MM.1S (cell line): ENCODE data around the gene UBE2L6.

ENCODE experiments used
- DNase-seq: peaks from one replicate; pipeline ENCODE4 v3.0.0-alpha.2; 2015
- H2AFZ ChIP-seq: fragments of 300-600 bp; sonication (generic); 2 replicates; pipeline ENCODE4 v1.6.0; 2016; ENCODE audit warnings: antibody characterized with exemption, low read length
- H3F3A ChIP-seq: fragments of 300-600 bp; sonication (generic); 2 replicates; pipeline ENCODE4 v1.6.1; 2016; ENCODE audit warnings: mild to moderate bottlenecking, antibody characterized with exemption, low read length, moderate library complexity, mixed read lengths; ENCODE audit not compliant: insufficient read depth
- H3K27ac ChIP-seq: fragments of 300-600 bp; sonication (generic); 2 replicates; pipeline ENCODE4 v1.5.1; 2016; ENCODE audit warnings: mild to moderate bottlenecking, low read length
- H3K27me3 ChIP-seq: fragments of 300-600 bp; sonication (generic); replicated peaks from 2 replicates; pipeline ENCODE4 v1.6.0; 2016; ENCODE audit warnings: low read length; ENCODE audit not compliant: insufficient read depth
- H3K36me3 ChIP-seq: fragments of 300-600 bp; sonication (generic); replicated peaks from 2 replicates; pipeline ENCODE4 v1.6.1; 2016; ENCODE audit warnings: mild to moderate bottlenecking, low read length, mixed read lengths; ENCODE audit not compliant: insufficient read depth
- H3K4me1 ChIP-seq: fragments of 300-600 bp; sonication (generic); 2 replicates; pipeline ENCODE4 v1.6.1; 2016; ENCODE audit warnings: low read length, mixed read lengths
- H3K4me2 ChIP-seq: fragments of 300-600 bp; sonication (generic); 2 replicates; pipeline ENCODE4 v1.6.0; 2016; ENCODE audit warnings: low read depth, low read length
- H3K4me3 ChIP-seq: fragments of 300-600 bp; sonication (generic); 2 replicates; pipeline ENCODE4 v1.5.1; 2016; ENCODE audit warnings: low read length, mixed read lengths
- H3K79me2 ChIP-seq: fragments of 300-600 bp; sonication (generic); 2 replicates; pipeline ENCODE4 v1.6.1; 2016; ENCODE audit warnings: mixed run types, low read length, mixed read lengths
- H3K9ac ChIP-seq: fragments of 300-600 bp; sonication (generic); 2 replicates; pipeline ENCODE4 v1.6.1; 2016; ENCODE audit warnings: low read length, mixed read lengths
- H3K9me2 ChIP-seq: fragments of 300-600 bp; sonication (generic); replicated peaks from 2 replicates; pipeline ENCODE4 v1.6.1; 2016; ENCODE audit warnings: mild to moderate bottlenecking, low read length, mixed read lengths; ENCODE audit not compliant: insufficient read depth
- H3K9me3 ChIP-seq: fragments of 300-600 bp; sonication (generic); replicated peaks from 2 replicates; pipeline ENCODE4 v1.6.1; 2016; ENCODE audit warnings: mild to moderate bottlenecking, low read length, mixed read lengths; ENCODE audit not compliant: insufficient read depth
- H4K20me1 ChIP-seq: fragments of 300-600 bp; sonication (generic); 2 replicates; pipeline ENCODE4 v1.6.1; 2016; ENCODE audit warnings: mild to moderate bottlenecking, low read length, moderate library complexity, mixed read lengths; ENCODE audit not compliant: insufficient read depth
- EZH2 ChIP-seq: fragments of 300-600 bp; sonication (generic); optimal IDR thresholded peaks from 2 replicates; pipeline ENCODE3; 2017; ENCODE audit warnings: low read depth, mild to moderate bottlenecking, antibody characterized with exemption, low read length, mixed read lengths
- EZH2phosphoT487 ChIP-seq: fragments of 300-600 bp; sonication (generic); IDR thresholded peaks from 2 replicates; pipeline ENCODE4 v1.6.1; 2018; ENCODE audit warnings: antibody characterized with exemption, low read length
- TF ChIP-seq, protein P1 (sequence below): fragments of 300-600 bp; sonication (generic); IDR thresholded peaks from 2 replicates; pipeline ENCODE4 v1.5.1; 2016; ENCODE audit warnings: antibody characterized with exemption, low read length, mixed read lengths

Gene UBE2L6

DNA sequence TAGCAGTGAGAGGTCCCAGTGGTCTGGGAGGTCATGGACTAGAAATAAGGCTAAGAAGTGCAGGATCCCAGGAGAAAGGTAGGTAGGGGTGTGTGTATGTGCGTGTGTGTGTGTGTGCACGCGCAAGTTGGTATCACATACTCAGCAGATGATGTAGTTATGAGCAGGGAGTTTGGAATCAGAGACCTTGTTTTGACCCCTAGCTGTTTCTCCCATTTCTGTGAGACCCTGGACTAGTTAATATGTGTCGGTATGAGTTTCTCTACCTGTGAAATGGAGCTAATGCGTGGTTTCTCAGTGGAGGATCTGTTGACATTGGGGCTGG lies 31.3 kb upstream of the UBE2L6 start:
- Histone ChIP-seq H3K9ac (no peak overlapping the region), H3K4me3 (no peak overlapping the region), H4K20me1 (no peaks in the 10 kb centered on the region), H3K79me2 (no peaks in the 10 kb centered on the region), H3K9me2 (no peaks in the 10 kb centered on the region), H3K27ac (no peak overlapping the region), H3K36me3 (no peaks in the 10 kb centered on the region), H3K4me1 (no peaks in the 10 kb centered on the region), H3K9me3 (no peaks in the 10 kb centered on the region), H3K4me2 (no peak overlapping the region), H3K27me3 (no peaks in the 10 kb centered on the region), H2AFZ (no peak overlapping the region), H3F3A (no peaks in the 10 kb centered on the region)
- DNase-seq, result no peak
- TF ChIP-seq, protein P1, sequence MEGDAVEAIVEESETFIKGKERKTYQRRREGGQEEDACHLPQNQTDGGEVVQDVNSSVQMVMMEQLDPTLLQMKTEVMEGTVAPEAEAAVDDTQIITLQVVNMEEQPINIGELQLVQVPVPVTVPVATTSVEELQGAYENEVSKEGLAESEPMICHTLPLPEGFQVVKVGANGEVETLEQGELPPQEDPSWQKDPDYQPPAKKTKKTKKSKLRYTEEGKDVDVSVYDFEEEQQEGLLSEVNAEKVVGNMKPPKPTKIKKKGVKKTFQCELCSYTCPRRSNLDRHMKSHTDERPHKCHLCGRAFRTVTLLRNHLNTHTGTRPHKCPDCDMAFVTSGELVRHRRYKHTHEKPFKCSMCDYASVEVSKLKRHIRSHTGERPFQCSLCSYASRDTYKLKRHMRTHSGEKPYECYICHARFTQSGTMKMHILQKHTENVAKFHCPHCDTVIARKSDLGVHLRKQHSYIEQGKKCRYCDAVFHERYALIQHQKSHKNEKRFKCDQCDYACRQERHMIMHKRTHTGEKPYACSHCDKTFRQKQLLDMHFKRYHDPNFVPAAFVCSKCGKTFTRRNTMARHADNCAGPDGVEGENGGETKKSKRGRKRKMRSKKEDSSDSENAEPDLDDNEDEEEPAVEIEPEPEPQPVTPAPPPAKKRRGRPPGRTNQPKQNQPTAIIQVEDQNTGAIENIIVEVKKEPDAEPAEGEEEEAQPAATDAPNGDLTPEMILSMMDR, result no peak
- TF ChIP-seq EZH2 (no peak), EZH2phosphoT487 (no peak)

DNA sequence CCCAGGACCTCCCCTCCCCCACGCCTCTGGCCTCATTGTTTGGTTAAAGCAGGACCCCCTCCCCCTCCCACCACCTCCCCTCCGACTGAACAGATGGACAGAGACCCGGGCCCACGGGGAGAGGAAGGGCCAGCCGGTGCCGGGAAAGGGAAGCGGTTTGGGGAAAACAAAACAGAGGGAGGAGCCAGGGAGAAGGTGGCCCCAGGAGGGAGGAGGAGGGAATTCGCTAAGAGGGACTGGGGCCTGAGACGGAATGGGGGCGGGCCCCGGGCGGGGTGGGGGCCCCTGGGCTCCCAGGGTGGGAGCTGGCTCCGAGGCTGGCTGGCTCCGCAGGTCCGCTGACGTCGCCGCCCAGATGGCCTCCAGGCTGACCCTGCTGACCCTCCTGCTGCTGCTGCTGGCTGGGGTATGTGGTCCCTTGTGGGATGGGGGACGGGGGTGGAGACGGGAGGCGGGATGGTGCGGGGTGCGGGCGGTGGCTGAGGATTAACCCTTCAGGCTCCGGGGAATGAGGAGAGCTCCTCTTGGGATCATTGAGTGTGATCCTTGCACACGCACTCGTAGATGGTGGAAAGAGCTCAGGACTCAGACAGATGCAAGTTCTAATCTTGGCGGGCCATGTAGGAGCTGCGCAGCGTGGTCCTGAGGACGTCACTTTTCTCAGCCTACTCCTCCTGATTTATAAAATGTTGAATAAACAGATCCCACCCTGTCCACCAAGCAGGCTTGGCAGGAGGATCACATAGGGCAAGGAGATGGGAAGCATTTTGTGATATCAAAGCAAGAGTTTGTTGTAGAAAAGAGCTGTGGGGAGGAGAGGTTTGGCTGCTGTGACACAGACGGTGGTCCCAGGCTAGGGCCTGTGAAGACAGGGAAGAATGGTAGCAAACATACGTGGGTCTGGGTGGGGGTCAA lies 30.7 kb upstream of the UBE2L6 start:
- no peaks in the 10 kb centered on the region for H3K36me3 ChIP-seq
- H3K27ac ChIP-seq, result no peak overlapping the region
- no peak overlapping the region for H2AFZ ChIP-seq
- TF ChIP-seq, protein P1, result no peak
- TF ChIP-seq EZH2 (no peak), EZH2phosphoT487 (no peak)
- no peaks in the 10 kb centered on the region for H3F3A ChIP-seq
- no peaks in the 10 kb centered on the region for H3K27me3 ChIP-seq
- H3K79me2 ChIP-seq, result no peaks in the 10 kb centered on the region
- no peak overlapping the region for H3K4me3 ChIP-seq
- H3K9me2 ChIP-seq, result no peaks in the 10 kb centered on the region
- no peaks in the 10 kb centered on the region for H3K9me3 ChIP-seq
- no peaks in the 10 kb centered on the region for H4K20me1 ChIP-seq
- H3K9ac ChIP-seq, result no peak overlapping the region
- DNase-seq, result no peak
- no peaks in the 10 kb centered on the region for H3K4me1 ChIP-seq
- no peak overlapping the region for H3K4me2 ChIP-seq

DNA sequence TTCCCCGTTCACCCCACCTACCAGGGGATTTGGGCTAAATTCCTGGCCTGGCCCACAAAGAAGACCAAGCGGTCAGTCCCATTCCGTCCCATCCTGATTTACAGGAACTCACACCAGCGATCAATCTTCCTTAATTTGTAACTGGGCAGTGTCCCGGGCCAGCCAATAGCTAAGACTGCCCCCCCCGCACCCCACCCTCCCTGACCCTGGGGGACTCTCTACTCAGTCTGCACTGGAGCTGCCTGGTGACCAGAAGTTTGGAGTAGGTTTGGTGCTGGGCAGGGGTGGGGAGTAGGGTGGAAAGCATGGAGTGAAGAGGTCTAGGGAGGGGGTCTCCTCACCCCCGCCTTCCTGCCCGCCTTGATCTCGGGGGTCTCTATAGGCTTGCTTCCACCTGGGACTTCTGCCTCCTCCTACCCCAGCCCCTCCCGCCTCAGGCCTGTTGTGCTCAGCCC lies 30.0 kb upstream of the UBE2L6 start, which contains the start of gene SERPING1:
Gene SERPING1 (plus strand): TSS at position 225 of the 455 bp plus-strand sequence. CDS start 586 bp downstream, outside the sequence.
- no peak within 1 kb of the TSS for H3K27ac ChIP-seq
- H3K4me3 ChIP-seq, result no peak within 1 kb of the TSS
- H3K9me2 ChIP-seq, result no peaks in the 10 kb centered on the region
- no peaks in the 10 kb centered on the region for H3K36me3 ChIP-seq
- no peaks in the 10 kb centered on the region for H3K79me2 ChIP-seq
- no peaks in the 10 kb centered on the region for H3K4me1 ChIP-seq
- no peak for TF ChIP-seq EZH2phosphoT487
- TF ChIP-seq, protein P1, result no peak
- no peak for TF ChIP-seq EZH2
- no peaks in the 10 kb centered on the region for H4K20me1 ChIP-seq
- no peaks in the 10 kb centered on the region for H3K27me3 ChIP-seq
- no peaks in the 10 kb centered on the region for H3F3A ChIP-seq
- no peak for DNase-seq
- no peak within 1 kb of the TSS for H3K4me2 ChIP-seq
- no peak within 1 kb of the TSS for H2AFZ ChIP-seq
- H3K9ac ChIP-seq, result no peak within 1 kb of the TSS
- H3K9me3 ChIP-seq, result no peaks in the 10 kb centered on the region
